ENCODE measurements around the gene GBP5. TPM values are rescaled to one million over a fixed set of nuclear protein-coding genes. Genes with fewer than 3 reads are reported as not detected.

Gene GBP5
- polyA plus RNA-seq, 1 of the 3 experiments (the other 2 are of a cell fraction), result 0.08 TPM

GRCh38 chr1:89270423-89270822 is 2.2 kb downstream of the GBP5 start:
- H3K4me1 ChIP-seq (ENCODE audit: control insufficient read depth in 1 of 2, insufficient read depth in 2 of 2, low read depth in 1 of 2, low read length in 1 of 2), result peaks cover 0 to 7% of the 10 kb centered on the region in 2 experiments; a peak in 2 of 4 replicates
- H2AFZ ChIP-seq (ENCODE audit: low read depth), result no peak overlapping the region
- no peaks in the 10 kb centered on the region for H3K9me2 ChIP-seq
- H3K36me3 ChIP-seq (replicated peaks in 1 of 2; ENCODE audit: control insufficient read depth in 1 of 2, insufficient read depth in 2 of 2, low read length in 1 of 2), result no peaks in the 10 kb centered on the region
- 84% methylated on average over 1 of the region's 1 CpG for WGBS (ENCODE audit: low lambda C conversion rate)
- no peaks in the 10 kb centered on the region for H3K79me2 ChIP-seq (ENCODE audit: insufficient read depth)
- ChIA-PET CTCF (interaction anchor here (1.0 kb wide), 1 partner anchor 38 kb away, joined by 3 read pairs; no protein-coding TSS in a partner anchor), POLR2A (no interaction called here)
- H3K27me3 ChIP-seq (ENCODE audit: insufficient read depth), result no peaks in the 10 kb centered on the region
- H3K27ac ChIP-seq (ENCODE audit: low read depth in 2 of 2, low read length in 1 of 2), result no peak overlapping the region; a peak in 1 of 4 replicates
- no peak overlapping the region for H3K9ac ChIP-seq
- no peaks in the 10 kb centered on the region for H3K9me3 ChIP-seq
- no peak for TF ChIP-seq TAF1 (IDR thresholded peaks at IDR 0.05; ENCODE audit: borderline replicate concordance, low read depth, low read length)
- TF ChIP-seq, protein P1, sequence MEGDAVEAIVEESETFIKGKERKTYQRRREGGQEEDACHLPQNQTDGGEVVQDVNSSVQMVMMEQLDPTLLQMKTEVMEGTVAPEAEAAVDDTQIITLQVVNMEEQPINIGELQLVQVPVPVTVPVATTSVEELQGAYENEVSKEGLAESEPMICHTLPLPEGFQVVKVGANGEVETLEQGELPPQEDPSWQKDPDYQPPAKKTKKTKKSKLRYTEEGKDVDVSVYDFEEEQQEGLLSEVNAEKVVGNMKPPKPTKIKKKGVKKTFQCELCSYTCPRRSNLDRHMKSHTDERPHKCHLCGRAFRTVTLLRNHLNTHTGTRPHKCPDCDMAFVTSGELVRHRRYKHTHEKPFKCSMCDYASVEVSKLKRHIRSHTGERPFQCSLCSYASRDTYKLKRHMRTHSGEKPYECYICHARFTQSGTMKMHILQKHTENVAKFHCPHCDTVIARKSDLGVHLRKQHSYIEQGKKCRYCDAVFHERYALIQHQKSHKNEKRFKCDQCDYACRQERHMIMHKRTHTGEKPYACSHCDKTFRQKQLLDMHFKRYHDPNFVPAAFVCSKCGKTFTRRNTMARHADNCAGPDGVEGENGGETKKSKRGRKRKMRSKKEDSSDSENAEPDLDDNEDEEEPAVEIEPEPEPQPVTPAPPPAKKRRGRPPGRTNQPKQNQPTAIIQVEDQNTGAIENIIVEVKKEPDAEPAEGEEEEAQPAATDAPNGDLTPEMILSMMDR (IDR thresholded peaks at IDR 0.05), result no peak
- no peak for TF ChIP-seq ELF1 (IDR thresholded peaks at IDR 0.05)
- no peak for TF ChIP-seq EP300 (IDR thresholded peaks at IDR 0.05; ENCODE audit: borderline replicate concordance in 1 of 2, low read depth in 1 of 2, low read length in 1 of 2)
- TF ChIP-seq CHD2 (IDR thresholded peaks at IDR 0.05; ENCODE audit: low read length, partially characterized antibody), result no peak
- TF ChIP-seq SMC3 (IDR thresholded peaks at IDR 0.05; ENCODE audit: low read depth, low read length), result no peak
- no peak for TF ChIP-seq USF2 (IDR thresholded peaks at IDR 0.05; ENCODE audit: borderline replicate concordance, low read depth, low read length)
- no peak for TF ChIP-seq RFX5 (IDR thresholded peaks at IDR 0.05; ENCODE audit: low read length)
- TF ChIP-seq, protein P2, sequence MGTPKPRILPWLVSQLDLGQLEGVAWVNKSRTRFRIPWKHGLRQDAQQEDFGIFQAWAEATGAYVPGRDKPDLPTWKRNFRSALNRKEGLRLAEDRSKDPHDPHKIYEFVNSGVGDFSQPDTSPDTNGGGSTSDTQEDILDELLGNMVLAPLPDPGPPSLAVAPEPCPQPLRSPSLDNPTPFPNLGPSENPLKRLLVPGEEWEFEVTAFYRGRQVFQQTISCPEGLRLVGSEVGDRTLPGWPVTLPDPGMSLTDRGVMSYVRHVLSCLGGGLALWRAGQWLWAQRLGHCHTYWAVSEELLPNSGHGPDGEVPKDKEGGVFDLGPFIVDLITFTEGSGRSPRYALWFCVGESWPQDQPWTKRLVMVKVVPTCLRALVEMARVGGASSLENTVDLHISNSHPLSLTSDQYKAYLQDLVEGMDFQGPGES (IDR thresholded peaks at IDR 0.05; ENCODE audit: low read depth, low read length), result no peak
- no peak for TF ChIP-seq FOXM1 (IDR thresholded peaks at IDR 0.05; ENCODE audit: low read depth)
- TF ChIP-seq EZH2phosphoT487 (IDR thresholded peaks at IDR 0.05; ENCODE audit: borderline replicate concordance, low read depth), result no peak
- TF ChIP-seq RXRA (IDR thresholded peaks at IDR 0.05; ENCODE audit: borderline replicate concordance, low read depth), result no peak
- no peak for TF ChIP-seq MEF2A (IDR thresholded peaks at IDR 0.05; ENCODE audit: borderline replicate concordance, low read depth)
- no peak for TF ChIP-seq RCOR1 (IDR thresholded peaks at IDR 0.05; ENCODE audit: low read length)
- no peak for TF ChIP-seq PBX3 (IDR thresholded peaks at IDR 0.05)
- TF ChIP-seq JUND (IDR thresholded peaks at IDR 0.05), result no peak
- TF ChIP-seq POLR2AphosphoS5 (IDR thresholded peaks at IDR 0.05; ENCODE audit: low read depth, low read length), result no peak
- TF ChIP-seq ZBTB33 (IDR thresholded peaks at IDR 0.05; ENCODE audit: borderline replicate concordance, low read depth), result no peak
- no peak for TF ChIP-seq REST (IDR thresholded peaks at IDR 0.05; ENCODE audit: low read depth, low read length)
- TF ChIP-seq NFIC (IDR thresholded peaks at IDR 0.05; ENCODE audit: borderline replicate concordance), result no peak
- H4K20me1 ChIP-seq (ENCODE audit: insufficient read depth), result no peaks in the 10 kb centered on the region
- peaks cover 9% of the 10 kb centered on the region for H3F3A ChIP-seq (replicated peaks; ENCODE audit: insufficient read depth)
- H3K4me3 ChIP-seq (ENCODE audit: low read depth in 2 of 2, low read length in 1 of 2), result no peak overlapping the region
- H3K4me2 ChIP-seq, result no peak overlapping the region
- DNase-seq, result peak; percentile 23

All from SK-N-SH (cell line).